Ishikawa (cell line): ENCODE measurements around the gene CDH13.

Experiments used
- CEBPB ChIP-seq: IDR thresholded peaks from 2 replicates; pipeline ENCODE4 v1.6.1; 2012
- CREB1 ChIP-seq: IDR thresholded peaks from 2 replicates; pipeline ENCODE4 v1.6.1; 2012; ENCODE audit warnings: low read depth
- EGR1 ChIP-seq: IDR thresholded peaks from 2 replicates; pipeline ENCODE4 v1.6.1; 2012
- EP300 ChIP-seq: IDR thresholded peaks from 2 replicates; pipeline ENCODE4 v1.6.1; 2012; ENCODE audit warnings: borderline replicate concordance
- FOXM1 ChIP-seq: IDR thresholded peaks from 2 replicates; pipeline ENCODE4 v1.6.1; 2012; ENCODE audit warnings: low read depth, borderline replicate concordance
- NFIC ChIP-seq: IDR thresholded peaks from 2 replicates; pipeline ENCODE4 v1.6.1; 2012
- RAD21 ChIP-seq: IDR thresholded peaks from 2 replicates; pipeline ENCODE4 v1.6.1; 2012; ENCODE audit warnings: low read depth
- TAF1 ChIP-seq: IDR thresholded peaks from 2 replicates; pipeline ENCODE4 v1.6.1; 2012; ENCODE audit warnings: low read depth, mild to moderate bottlenecking
- TCF12 ChIP-seq: IDR thresholded peaks from 2 replicates; pipeline ENCODE4 v1.6.1; 2012; ENCODE audit warnings: low read depth
- TEAD4 ChIP-seq: IDR thresholded peaks from 2 replicates; pipeline ENCODE4 v1.6.1; 2012
- YY1 ChIP-seq: IDR thresholded peaks from 2 replicates; pipeline ENCODE4 v1.6.1; 2012; ENCODE audit warnings: low read depth
- ZBTB7A ChIP-seq: IDR thresholded peaks from 2 replicates; pipeline ENCODE4 v1.6.1; 2012; ENCODE audit warnings: low read depth
- TF ChIP-seq, protein P1 (sequence below): IDR thresholded peaks from 2 replicates; pipeline ENCODE4 v1.6.1; 2012
- TF ChIP-seq, protein P2 (sequence below): IDR thresholded peaks from 2 replicates; pipeline ENCODE4 v1.6.1; 2012; ENCODE audit warnings: low read depth, mild to moderate bottlenecking
- TF ChIP-seq, protein P3 (sequence below): IDR thresholded peaks from 2 replicates; pipeline ENCODE4 v1.6.1; 2012

Gene CDH13

DNA sequence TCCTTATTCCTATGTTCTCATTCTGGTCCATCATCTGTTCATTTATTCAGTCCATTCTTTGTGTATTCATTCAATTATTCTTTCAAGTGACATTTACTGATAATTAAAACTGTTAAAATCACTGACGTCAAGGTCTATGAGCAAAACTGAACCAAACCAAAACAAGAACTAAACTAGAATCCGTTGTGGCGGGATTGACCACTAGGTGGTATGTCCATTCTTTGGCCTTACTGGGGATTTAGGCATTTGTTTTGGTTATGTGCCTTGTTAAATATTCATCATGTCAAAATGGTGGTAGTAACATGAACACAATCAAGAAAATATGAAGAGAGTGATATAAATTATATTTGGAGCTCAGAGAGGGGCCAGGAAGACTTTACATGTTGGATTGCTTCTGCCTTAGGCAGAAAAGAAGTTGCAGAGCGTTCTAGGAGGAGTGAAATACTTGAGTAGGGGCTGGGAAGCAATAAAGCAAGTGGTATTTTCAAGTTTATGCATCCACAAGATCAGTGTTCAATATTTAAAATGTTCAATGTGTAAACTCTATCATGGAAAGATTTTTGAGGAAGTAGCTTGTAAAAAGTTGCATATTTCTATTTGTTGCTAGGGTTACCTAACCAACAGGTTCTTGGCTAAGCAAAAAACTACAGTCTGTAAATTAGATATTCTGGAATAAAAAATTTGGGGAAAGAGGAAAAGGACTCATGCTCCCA lies 129.0 kb downstream of the CDH13 start:
- no peak for TF ChIP-seq CEBPB

DNA sequence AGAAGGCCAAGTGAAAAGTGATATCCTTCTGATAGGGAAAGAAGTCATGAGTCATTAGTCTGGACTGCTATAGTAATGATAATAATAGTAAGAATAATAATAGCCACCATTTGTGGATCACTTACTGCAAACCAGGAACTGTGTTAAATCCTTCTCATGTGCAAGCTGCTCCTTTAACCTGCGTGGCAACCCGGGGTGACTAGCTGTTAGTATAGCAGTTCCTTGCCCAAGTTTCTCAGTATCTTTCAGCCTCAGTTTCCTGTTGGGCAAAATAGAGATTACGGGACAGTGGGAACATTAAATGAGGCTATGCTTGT lies 129.5 kb downstream of the CDH13 start:
- TF ChIP-seq YY1 (no peak), CEBPB (no peak), EP300 (no peak), NFIC (no peak), EGR1 (no peak), TEAD4 (no peak), RAD21 (no peak), CREB1 (no peak), ZBTB7A (no peak), TCF12 (no peak), TAF1 (no peak), FOXM1 (no peak)
- TF ChIP-seq, protein P1, sequence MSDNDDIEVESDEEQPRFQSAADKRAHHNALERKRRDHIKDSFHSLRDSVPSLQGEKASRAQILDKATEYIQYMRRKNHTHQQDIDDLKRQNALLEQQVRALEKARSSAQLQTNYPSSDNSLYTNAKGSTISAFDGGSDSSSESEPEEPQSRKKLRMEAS: no peak
- TF ChIP-seq, protein P2, sequence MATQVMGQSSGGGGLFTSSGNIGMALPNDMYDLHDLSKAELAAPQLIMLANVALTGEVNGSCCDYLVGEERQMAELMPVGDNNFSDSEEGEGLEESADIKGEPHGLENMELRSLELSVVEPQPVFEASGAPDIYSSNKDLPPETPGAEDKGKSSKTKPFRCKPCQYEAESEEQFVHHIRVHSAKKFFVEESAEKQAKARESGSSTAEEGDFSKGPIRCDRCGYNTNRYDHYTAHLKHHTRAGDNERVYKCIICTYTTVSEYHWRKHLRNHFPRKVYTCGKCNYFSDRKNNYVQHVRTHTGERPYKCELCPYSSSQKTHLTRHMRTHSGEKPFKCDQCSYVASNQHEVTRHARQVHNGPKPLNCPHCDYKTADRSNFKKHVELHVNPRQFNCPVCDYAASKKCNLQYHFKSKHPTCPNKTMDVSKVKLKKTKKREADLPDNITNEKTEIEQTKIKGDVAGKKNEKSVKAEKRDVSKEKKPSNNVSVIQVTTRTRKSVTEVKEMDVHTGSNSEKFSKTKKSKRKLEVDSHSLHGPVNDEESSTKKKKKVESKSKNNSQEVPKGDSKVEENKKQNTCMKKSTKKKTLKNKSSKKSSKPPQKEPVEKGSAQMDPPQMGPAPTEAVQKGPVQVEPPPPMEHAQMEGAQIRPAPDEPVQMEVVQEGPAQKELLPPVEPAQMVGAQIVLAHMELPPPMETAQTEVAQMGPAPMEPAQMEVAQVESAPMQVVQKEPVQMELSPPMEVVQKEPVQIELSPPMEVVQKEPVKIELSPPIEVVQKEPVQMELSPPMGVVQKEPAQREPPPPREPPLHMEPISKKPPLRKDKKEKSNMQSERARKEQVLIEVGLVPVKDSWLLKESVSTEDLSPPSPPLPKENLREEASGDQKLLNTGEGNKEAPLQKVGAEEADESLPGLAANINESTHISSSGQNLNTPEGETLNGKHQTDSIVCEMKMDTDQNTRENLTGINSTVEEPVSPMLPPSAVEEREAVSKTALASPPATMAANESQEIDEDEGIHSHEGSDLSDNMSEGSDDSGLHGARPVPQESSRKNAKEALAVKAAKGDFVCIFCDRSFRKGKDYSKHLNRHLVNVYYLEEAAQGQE: no peak
- TF ChIP-seq, protein P3, sequence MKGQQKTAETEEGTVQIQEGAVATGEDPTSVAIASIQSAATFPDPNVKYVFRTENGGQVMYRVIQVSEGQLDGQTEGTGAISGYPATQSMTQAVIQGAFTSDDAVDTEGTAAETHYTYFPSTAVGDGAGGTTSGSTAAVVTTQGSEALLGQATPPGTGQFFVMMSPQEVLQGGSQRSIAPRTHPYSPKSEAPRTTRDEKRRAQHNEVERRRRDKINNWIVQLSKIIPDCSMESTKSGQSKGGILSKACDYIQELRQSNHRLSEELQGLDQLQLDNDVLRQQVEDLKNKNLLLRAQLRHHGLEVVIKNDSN: no peak

DNA sequence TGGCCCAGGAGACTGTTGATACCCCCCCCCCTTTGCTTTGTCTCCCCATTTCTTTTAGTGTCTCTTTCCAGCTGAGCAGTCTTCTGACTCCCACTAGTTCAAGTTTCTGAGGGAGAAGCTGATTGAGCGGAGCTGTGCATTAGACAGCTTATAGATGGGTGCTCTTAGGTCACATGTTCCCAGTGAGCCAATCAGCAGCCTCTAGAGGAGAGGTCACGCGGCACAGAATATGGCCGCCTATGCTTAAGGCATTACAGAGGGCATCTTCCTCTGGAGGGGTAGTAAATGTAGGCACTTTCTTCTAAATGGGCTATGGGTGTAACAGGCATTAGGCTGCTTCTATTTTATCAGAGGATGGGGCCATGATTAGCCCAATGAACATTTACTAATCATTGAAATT lies 131.6 kb downstream of the CDH13 start:
- TF ChIP-seq, protein P3: no peak
- no peak for TF ChIP-seq ZBTB7A

DNA sequence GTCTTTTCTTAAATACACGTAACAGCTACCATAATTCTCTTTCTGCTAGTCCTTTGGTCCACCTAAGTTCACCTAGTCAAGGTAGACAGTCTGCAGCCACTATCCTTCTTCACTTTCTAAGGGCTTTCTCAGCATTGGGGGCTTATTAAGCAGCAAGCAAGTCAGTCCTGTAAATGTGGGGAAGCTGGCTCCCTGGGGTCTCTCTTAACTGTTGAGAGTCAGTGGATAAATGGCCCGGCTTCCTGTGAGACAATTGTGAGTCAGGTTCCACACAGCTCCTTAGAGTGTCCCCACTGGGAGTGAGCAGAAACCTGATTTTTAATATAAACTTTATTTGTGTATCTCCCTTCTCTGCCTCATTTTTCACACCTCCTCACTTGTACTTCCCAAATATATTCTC lies 132.1 kb downstream of the CDH13 start:
- TF ChIP-seq, protein P2: no peak

DNA sequence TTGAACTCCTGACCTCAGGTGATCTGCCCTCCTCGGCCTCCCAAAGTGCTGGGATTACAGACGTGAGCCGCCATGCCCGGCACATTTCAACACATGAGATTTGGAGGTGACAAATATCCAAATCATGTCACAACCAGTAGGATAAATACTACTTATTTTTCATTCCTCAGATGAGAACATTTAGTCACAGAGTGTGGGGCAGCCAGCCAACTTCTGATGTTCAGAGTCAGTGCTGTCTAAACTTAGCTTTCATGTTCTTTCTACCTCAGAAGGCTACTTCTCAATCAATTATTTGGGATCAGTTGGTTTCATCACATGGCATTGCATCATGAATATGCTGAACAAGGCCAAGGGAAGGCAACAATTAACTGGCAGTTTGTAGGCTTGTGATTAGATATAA lies 134.5 kb downstream of the CDH13 start:
- TF ChIP-seq CEBPB: no peak
- TF ChIP-seq TEAD4: no peak
- TF ChIP-seq, protein P2: no peak
- TF ChIP-seq, protein P1: no peak
- TF ChIP-seq FOXM1: no peak
- no peak for TF ChIP-seq ZBTB7A

DNA sequence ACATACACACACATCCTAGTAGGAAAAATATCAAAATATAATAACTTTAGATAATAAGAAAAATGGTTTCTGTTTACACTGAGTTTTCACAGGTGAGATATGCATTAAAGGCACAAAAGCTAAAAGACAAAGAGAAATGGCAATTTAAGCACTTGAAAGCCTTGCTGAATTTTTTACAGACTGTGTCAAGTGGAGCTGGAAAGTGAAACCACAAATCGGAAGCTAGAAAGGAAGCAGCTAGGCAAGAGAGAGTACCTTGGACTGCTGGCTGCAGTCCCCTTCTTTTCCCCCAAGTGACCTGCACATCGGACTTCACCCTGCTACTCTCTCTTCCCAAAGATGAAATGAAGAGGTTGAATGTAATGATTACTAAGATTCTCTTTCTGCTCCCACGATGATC lies 135.1 kb downstream of the CDH13 start:
- TF ChIP-seq CREB1 (no peak), CEBPB (no peak), NFIC (no peak), ZBTB7A (no peak), TEAD4 (no peak), YY1 (no peak), EGR1 (no peak), TAF1 (no peak), FOXM1 (no peak), TCF12 (no peak), EP300 (no peak), RAD21 (no peak)
- TF ChIP-seq, protein P3: no peak
- TF ChIP-seq, protein P2: no peak
- TF ChIP-seq, protein P1: no peak
